Measurements from ENCODE around the gene ICA1. TPM values are rescaled to one million over a fixed set of nuclear protein-coding genes. Genes with fewer than 3 reads are reported as not detected.

ICA1 gene
- polyA plus RNA-seq, 1 donor (not counting 4 experiments of a cell fraction or from before 2014, with no cell fraction given), result 1.9 TPM

- Histone ChIP-seq H3K27ac (ENCODE audit: control insufficient read depth, insufficient read depth, low read length) (no peak overlapping the region), H3K4me1 (ENCODE audit: control insufficient read depth, extremely low read depth, insufficient read depth, low read length) (no peaks in the 10 kb centered on the region), H2AFZ (ENCODE audit: control insufficient read depth, low read length) (no peak overlapping the region), H3K9me3 (ENCODE audit: control insufficient read depth, low read depth, low read length) (no peaks in the 10 kb centered on the region), H3K27me3 (ENCODE audit: control insufficient read depth, extremely low read depth, insufficient read depth, low read length) (no peaks in the 10 kb centered on the region), H3K4me2 (ENCODE audit: control insufficient read depth, extremely low read depth, insufficient read depth, low read depth, low read length) (no peak overlapping the region), H3K4me3 (ENCODE audit: control insufficient read depth in 2 of 3, extremely low read depth in 1 of 3, insufficient read depth in 2 of 3, low read depth in 1 of 3, low read length in 3 of 3) (no peak overlapping the region), H3K9ac (ENCODE audit: control insufficient read depth, extremely low read depth, insufficient read depth, low read length) (no peak overlapping the region), H3K9me1 (ENCODE audit: control insufficient read depth, extremely low read depth, insufficient read depth, low read length) (no peaks in the 10 kb centered on the region), H4K20me1 (ENCODE audit: control insufficient read depth, extremely low read depth, insufficient read depth, low read length) (no peaks in the 10 kb centered on the region), H3K79me2 (ENCODE audit: control insufficient read depth, insufficient read depth, low read length) (no peaks in the 10 kb centered on the region), H3K36me3 (ENCODE audit: control insufficient read depth in 2 of 2, extremely low read depth in 1 of 2, insufficient read depth in 2 of 2, low read length in 2 of 2) (no peaks in the 10 kb centered on the region)
- no peak for TF ChIP-seq EZH2 (IDR thresholded peaks at IDR 0.05; ENCODE audit: low read length)
- TF ChIP-seq, protein P1, sequence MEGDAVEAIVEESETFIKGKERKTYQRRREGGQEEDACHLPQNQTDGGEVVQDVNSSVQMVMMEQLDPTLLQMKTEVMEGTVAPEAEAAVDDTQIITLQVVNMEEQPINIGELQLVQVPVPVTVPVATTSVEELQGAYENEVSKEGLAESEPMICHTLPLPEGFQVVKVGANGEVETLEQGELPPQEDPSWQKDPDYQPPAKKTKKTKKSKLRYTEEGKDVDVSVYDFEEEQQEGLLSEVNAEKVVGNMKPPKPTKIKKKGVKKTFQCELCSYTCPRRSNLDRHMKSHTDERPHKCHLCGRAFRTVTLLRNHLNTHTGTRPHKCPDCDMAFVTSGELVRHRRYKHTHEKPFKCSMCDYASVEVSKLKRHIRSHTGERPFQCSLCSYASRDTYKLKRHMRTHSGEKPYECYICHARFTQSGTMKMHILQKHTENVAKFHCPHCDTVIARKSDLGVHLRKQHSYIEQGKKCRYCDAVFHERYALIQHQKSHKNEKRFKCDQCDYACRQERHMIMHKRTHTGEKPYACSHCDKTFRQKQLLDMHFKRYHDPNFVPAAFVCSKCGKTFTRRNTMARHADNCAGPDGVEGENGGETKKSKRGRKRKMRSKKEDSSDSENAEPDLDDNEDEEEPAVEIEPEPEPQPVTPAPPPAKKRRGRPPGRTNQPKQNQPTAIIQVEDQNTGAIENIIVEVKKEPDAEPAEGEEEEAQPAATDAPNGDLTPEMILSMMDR (optimal IDR thresholded peaks at IDR 0.05 in 1 of 3, IDR thresholded peaks at IDR 0.05 in 1 of 3, conservative IDR thresholded peaks at IDR 0.05 in 1 of 3; ENCODE audit: extremely low read depth in 1 of 3, insufficient read depth in 2 of 3, low read length in 3 of 3), result no peak
- FAIRE-seq (no peak), DNase-seq (ENCODE audit: low read depth, low spot score) (no peak)
- dilution Hi-C loops (cut with MboI; ENCODE audit: extremely low pct_ligation_motif_present, low sequenced_read_pairs), result no loop called here
Measured at GRCh38 chr7:8134089-8134733, 127.8 kb downstream of the ICA1 start.

- TF ChIP-seq, protein P1 (optimal IDR thresholded peaks at IDR 0.05 in 1 of 3, IDR thresholded peaks at IDR 0.05 in 1 of 3, conservative IDR thresholded peaks at IDR 0.05 in 1 of 3; ENCODE audit: extremely low read depth in 1 of 3, insufficient read depth in 2 of 3, low read length in 3 of 3), result no peak
- TF ChIP-seq EZH2 (IDR thresholded peaks at IDR 0.05; ENCODE audit: low read length), result no peak
- no peak overlapping the region for H3K9ac ChIP-seq (ENCODE audit: control insufficient read depth, extremely low read depth, insufficient read depth, low read length)
- no peak overlapping the region for H3K4me3 ChIP-seq (ENCODE audit: control insufficient read depth in 2 of 3, extremely low read depth in 1 of 3, insufficient read depth in 2 of 3, low read depth in 1 of 3, low read length in 3 of 3)
- DNase-seq (ENCODE audit: low read depth, low spot score) (no peak), FAIRE-seq (no peak)
- H3K4me2 ChIP-seq (ENCODE audit: control insufficient read depth, extremely low read depth, insufficient read depth, low read depth, low read length), result no peak overlapping the region
- no peaks in the 10 kb centered on the region for H3K79me2 ChIP-seq (ENCODE audit: control insufficient read depth, insufficient read depth, low read length)
- H3K27ac ChIP-seq (ENCODE audit: control insufficient read depth, insufficient read depth, low read length), result no peak overlapping the region
- no peaks in the 10 kb centered on the region for H4K20me1 ChIP-seq (ENCODE audit: control insufficient read depth, extremely low read depth, insufficient read depth, low read length)
- H2AFZ ChIP-seq (ENCODE audit: control insufficient read depth, low read length), result no peak overlapping the region
- no peaks in the 10 kb centered on the region for H3K27me3 ChIP-seq (ENCODE audit: control insufficient read depth, extremely low read depth, insufficient read depth, low read length)
- no peaks in the 10 kb centered on the region for H3K9me1 ChIP-seq (ENCODE audit: control insufficient read depth, extremely low read depth, insufficient read depth, low read length)
- dilution Hi-C loops (cut with MboI; ENCODE audit: extremely low pct_ligation_motif_present, low sequenced_read_pairs), result no loop called here
- no peaks in the 10 kb centered on the region for H3K4me1 ChIP-seq (ENCODE audit: control insufficient read depth, extremely low read depth, insufficient read depth, low read length)
- H3K36me3 ChIP-seq (ENCODE audit: control insufficient read depth in 2 of 2, extremely low read depth in 1 of 2, insufficient read depth in 2 of 2, low read length in 2 of 2), result no peaks in the 10 kb centered on the region
- H3K9me3 ChIP-seq (ENCODE audit: control insufficient read depth, low read depth, low read length), result no peaks in the 10 kb centered on the region
Measured at GRCh38 chr7:8133188-8133848, 128.6 kb downstream of the ICA1 start.

Measured in keratinocyte (primary cell).